LNCAP (cell line): Measurements from ENCODE around the gene LDAH.

Experiments
- CTCF ChIP-seq: fragments of 450-650 bp; IDR thresholded peaks from 2 replicates; pipeline ENCODE4 v1.5.1; 2017; ENCODE audit warnings: mild to moderate bottlenecking

Gene LDAH

GRCh38 chr2:20815216-20815615, 7.7 kb downstream of the LDAH start:
- no peak for TF ChIP-seq CTCF

GRCh38 chr2:20812779-20813178, 10.1 kb downstream of the LDAH start:
- no peak for TF ChIP-seq CTCF

- no peak for TF ChIP-seq CTCF
Measured at GRCh38 chr2:20806286-20806685, 16.6 kb downstream of the LDAH start.

GRCh38 chr2:20803974-20804373, 18.9 kb downstream of the LDAH start:
- TF ChIP-seq CTCF: no peak

DNA sequence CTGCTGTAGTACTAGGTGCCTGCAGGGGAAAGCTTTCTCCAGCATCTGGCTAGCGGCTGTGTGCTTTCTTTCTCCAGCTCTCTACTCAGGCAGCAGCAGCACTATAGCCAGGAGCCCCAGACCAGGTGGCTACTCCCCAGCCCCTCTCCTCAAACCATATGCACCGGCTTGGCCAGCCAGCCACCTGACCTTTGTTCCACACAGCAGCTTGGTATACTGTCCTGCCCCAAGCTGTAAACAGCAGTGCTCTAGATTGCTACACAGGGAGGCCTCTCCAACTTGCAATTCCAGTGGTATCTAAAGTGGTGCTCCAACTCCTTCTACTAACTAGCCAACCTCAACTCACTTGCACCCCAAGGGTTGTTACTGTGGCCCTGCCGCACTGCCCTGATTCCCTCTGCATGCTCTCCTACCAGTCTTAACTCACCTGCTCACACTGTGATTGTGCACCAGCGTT, 19.6 kb downstream of the LDAH start:
- no peak for TF ChIP-seq CTCF

DNA sequence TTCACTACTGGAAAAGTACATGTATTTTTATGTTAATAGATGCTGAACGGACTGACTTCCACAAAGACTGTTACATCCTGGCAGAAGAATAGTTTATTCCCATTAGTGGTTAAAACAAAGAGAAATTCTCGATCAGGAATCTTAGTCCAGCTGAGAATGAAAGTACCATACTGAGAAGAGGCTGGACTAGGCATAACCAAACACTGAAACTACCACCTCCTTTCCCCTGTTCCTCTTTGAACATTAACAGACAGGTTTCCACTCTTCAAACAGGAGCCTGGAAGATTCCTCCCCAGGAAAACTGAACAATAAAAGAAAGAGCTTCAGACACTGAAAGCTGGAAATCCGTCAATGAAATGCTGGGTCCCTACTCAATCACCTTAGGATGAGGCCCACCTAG, 25.8 kb downstream of the LDAH start:
- no peak for TF ChIP-seq CTCF

GRCh38 chr2:20796374-20796791, 26.5 kb downstream of the LDAH start:
- TF ChIP-seq CTCF: no peak

- TF ChIP-seq CTCF: peak; percentile 82
Measured at GRCh38 chr2:20781656-20782265, 41.1 kb downstream of the LDAH start.
